ENCODE measurements around the gene C1RL.
A peak's percentile ranks its signal among the peaks of the same experiment; 100 is the strongest.

- TF ChIP-seq CTCF (IDR thresholded peaks at IDR 0.05) (peak in 1 of 12 donors; percentile 3), POLR2A (IDR thresholded peaks at IDR 0.05) (no peak)
Measured at GRCh38 chr12:7101694-7102131, 7.3 kb downstream of the C1RL start.

Measured in heart left ventricle (tissue), 13 donors.